GM12878 (cell line): ENCODE results near the gene LMOD3.

ENCODE experiments used
- ASH2L ChIP-seq: fragments of 300-600, 200-600 bp; sonication (generic); IDR thresholded peaks from 2 replicates; pipeline ENCODE4 v1.6.1; 2017; ENCODE audit warnings: low read depth, mild to moderate bottlenecking, borderline replicate concordance
- CHD1 ChIP-seq: IDR thresholded peaks from 2 replicates; pipeline ENCODE4 v1.6.1; 2012; ENCODE audit warnings: low read depth, low read length, improper control_type of control experiment
- CTCF ChIP-seq, 3 experiments: IDR thresholded peaks in 2 of 3; conservative IDR thresholded peaks in 1 of 3; 2 replicates each; pipeline ENCODE4 v1.5.1; 2011; ENCODE audit warnings: low read depth in 3 of 3, low read length in 3 of 3, mild to moderate bottlenecking in 3 of 3, control low read depth in 2 of 3, moderate library complexity in 2 of 3, inconsistent platforms in 1 of 3, mixed read lengths in 1 of 3; ENCODE audit not compliant: control insufficient read depth in 2 of 3, insufficient read depth in 1 of 3; ENCODE audit errors: extremely low read depth in 1 of 3
- E2F4 ChIP-seq: IDR thresholded peaks from 2 replicates; pipeline ENCODE4 v1.6.1; 2012; ENCODE audit warnings: low read depth, low read length, improper control_type of control experiment
- EED ChIP-seq: sonication (generic); IDR thresholded peaks from 2 replicates; pipeline ENCODE4 v1.6.1; 2016; ENCODE audit warnings: antibody characterized with exemption, low read depth
- NR2C2 ChIP-seq: IDR thresholded peaks from 2 replicates; pipeline ENCODE4 v1.6.1; 2011; ENCODE audit warnings: borderline replicate concordance, low read depth; ENCODE audit not compliant: control insufficient read depth, insufficient read length
- POLR2A ChIP-seq: IDR thresholded peaks from 2 replicates; pipeline ENCODE4 v1.6.1; 2011; ENCODE audit warnings: low read depth, mild to moderate bottlenecking, low read length
- RAD21 ChIP-seq: IDR thresholded peaks from 2 replicates; pipeline ENCODE4 v1.6.1; 2011; ENCODE audit warnings: mild to moderate bottlenecking, low read depth, low read length, moderate library complexity; ENCODE audit not compliant: insufficient read depth
- SIN3A ChIP-seq: IDR thresholded peaks from 2 replicates; pipeline ENCODE4 v1.6.1; 2012; ENCODE audit warnings: low read depth, low read length, improper control_type of control experiment
- USF2 ChIP-seq: IDR thresholded peaks from 2 replicates; pipeline ENCODE4 v1.6.1; 2011; ENCODE audit warnings: low read depth, low read length, improper control_type of control experiment, borderline replicate concordance

DNA sequence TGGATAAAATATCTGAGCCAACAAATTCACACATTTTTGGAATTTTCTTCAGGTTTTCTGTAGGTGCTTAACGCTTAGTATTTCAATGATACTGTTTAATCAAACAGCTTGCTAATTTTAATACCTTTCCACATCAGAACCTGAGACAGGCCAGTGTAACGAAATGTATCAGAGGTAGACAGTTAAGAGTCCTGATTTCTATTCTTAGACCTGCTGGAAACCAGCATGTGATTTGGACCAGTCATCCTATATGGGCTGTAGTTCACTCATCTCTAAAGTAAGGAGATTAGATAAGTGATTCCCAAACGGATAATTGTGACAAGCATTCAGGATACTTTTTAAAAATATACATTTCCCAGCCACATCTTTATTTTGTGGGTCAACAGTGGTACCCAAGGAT is 19.3 kb downstream of the LMOD3 start:
- TF ChIP-seq RAD21 (no peak), SIN3A (no peak), CTCF (IDR thresholded peaks at IDR 0.05 in 2 of 3, conservative IDR thresholded peaks at IDR 0.05 in 1 of 3; ENCODE audit: control insufficient read depth in 2 of 3, extremely low read depth in 1 of 3, insufficient read depth in 1 of 3, low read depth in 3 of 3, low read length in 3 of 3) (no peak), USF2 (no peak), POLR2A (no peak), E2F4 (no peak), ASH2L (no peak), EED (no peak), NR2C2 (no peak), CHD1 (no peak)
